ENCODE results near the gene TBC1D22B.
"Not testable (repeated sequence)": the region's sequence is repeated elsewhere in the genome, so short reads cannot be mapped to it uniquely, and the experiment has no call there.

TBC1D22B gene

DNA sequence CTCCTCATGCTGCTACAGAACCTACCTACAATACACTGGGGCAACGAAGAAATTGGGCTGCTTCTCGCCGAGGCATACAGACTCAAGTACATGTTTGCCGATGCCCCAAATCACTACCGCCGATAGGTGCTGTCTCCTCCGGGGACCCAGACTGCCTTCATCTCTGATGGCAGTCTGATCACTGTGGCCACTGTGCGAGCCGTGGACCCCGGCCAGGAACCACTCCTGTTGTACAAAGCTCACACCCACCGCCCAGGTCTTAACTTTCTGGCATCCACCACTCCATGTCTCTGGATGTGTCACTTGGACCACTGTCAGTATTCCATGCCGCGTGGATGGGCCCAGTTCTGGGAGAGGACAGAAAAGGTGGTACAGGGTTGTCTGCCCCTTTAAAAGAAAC is 73.5 kb downstream of the TBC1D22B start:
- no peak for TF ChIP-seq CTCF (IDR thresholded peaks at IDR 0.05; ENCODE audit: control insufficient read depth, extremely low read depth, insufficient read depth)
- no peak for DNase-seq (ENCODE audit: low read depth)
- no peak overlapping the region for H3K4me3 ChIP-seq (ENCODE audit: low read depth, low read length)

DNA sequence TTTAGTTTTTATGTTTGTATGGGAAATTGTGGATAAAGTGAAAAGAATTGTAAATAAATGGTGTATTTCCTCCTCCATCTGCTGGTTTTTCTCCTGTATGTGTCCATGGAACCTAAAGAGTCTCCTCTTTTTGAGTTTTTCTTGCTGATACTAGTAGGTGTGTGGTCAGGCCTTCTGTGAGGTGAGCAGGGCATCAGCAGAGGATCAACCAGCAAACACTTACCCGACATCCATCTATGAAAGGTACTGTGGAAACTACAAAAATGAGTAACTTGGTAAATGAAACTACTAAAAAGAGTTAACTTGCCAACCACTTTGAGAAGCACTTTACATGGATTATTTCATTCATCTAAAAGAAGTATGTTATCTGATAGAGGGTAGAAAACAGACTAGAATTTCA is 75.3 kb downstream of the TBC1D22B start:
- H3K4me3 ChIP-seq (ENCODE audit: low read depth, low read length) = no peak overlapping the region
- no peak for DNase-seq (ENCODE audit: low read depth)
- no peak for TF ChIP-seq CTCF (IDR thresholded peaks at IDR 0.05; ENCODE audit: control insufficient read depth, extremely low read depth, insufficient read depth)

DNA sequence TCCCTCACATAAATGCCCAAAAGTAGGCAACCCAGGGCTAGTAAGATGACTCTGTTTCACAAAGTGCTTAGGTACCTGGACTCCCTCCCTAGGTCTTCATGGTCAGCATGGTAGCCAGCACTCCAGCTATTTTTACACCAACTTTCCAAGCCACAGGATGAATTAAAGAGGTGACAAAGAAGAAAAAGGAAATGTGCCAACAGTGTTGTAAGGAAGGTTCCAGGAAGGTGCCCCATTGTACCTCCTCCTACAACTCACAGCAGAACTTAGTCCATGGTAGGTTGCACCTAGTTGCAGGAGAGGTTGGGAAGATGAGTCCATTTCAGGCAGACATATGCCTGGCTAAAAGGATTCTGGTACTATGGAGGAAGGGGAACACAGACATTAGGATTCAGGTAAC is 76.5 kb downstream of the TBC1D22B start:
- no peak for DNase-seq (ENCODE audit: low read depth)
- no peak for TF ChIP-seq CTCF (IDR thresholded peaks at IDR 0.05; ENCODE audit: control insufficient read depth, extremely low read depth, insufficient read depth)
- H3K4me3 ChIP-seq (ENCODE audit: low read depth, low read length) = no peak overlapping the region

DNA sequence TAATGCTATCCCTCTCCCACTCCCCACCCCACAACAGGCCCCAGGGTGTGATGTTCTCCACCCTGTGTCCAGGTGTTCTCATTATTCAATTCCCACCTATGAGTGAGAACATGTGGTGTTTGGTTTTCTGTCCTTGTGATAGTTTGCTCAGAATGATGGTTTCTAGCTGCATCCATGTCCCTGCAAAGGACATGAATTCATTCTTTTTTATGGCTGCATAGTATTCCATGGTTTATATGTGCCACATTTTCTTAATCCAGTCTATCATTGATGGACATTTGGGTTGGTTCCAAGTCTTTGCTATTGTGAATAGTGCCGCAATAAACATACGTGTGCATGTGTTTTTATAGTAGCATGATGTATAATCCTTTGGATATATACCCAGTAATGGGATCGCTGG is 80.7 kb downstream of the TBC1D22B start:
- not testable (repeated sequence) for DNase-seq (ENCODE audit: low read depth); H3K4me3 ChIP-seq (ENCODE audit: low read depth, low read length)

- peak; percentile 57 for DNase-seq (ENCODE audit: low read depth)
- no peak for TF ChIP-seq CTCF (IDR thresholded peaks at IDR 0.05; ENCODE audit: control insufficient read depth, extremely low read depth, insufficient read depth)
- H3K4me3 ChIP-seq (ENCODE audit: low read depth, low read length) = no peak overlapping the region
Measured at GRCh38 chr6:37338745-37339255, 81.2 kb downstream of the TBC1D22B start.

DNA sequence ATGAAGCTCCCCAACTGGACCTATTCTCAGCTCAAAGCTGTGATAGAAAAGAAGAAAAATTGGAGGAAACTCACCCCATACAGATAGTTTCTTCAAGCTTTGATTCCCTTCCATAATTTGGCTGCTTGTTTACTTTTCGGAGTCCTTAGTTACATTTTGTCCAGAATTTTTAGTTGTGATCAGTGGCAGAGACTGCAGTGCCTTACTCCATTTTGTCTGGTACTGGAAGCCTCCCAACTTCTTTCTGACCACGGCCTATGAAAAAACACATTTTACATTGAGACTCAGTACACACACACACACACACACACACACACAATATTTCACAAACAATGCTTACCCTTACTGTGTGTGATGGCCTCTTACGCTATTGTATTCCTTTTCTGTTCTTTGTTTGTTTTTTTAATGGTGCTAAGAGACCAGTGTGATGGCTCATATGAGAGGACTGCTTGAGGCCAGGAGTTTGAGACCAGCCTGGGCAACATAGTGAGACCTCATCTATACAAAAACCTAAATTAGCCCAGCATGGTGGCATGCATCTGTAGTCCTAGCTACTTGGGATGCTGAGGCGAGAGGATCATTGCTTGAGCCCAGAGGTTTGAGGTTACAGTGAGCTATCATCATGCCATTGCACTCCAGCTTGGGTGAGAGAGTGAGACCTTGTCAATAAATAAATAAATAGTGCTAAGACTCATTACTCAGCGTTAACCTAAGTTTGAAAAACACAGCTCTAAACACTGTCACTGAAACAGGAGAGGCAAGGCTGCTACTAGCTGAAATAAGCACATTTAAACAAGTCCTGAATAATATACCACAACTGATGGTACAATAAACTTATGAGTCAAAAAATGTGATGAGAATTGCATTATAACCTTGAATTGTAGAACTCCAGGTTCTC is 82.4 kb downstream of the TBC1D22B start:
- no peak for TF ChIP-seq CTCF (IDR thresholded peaks at IDR 0.05; ENCODE audit: control insufficient read depth, extremely low read depth, insufficient read depth)
- H3K4me3 ChIP-seq (ENCODE audit: low read depth, low read length) = no peak overlapping the region
- DNase-seq (ENCODE audit: low read depth) = no peak

DNA sequence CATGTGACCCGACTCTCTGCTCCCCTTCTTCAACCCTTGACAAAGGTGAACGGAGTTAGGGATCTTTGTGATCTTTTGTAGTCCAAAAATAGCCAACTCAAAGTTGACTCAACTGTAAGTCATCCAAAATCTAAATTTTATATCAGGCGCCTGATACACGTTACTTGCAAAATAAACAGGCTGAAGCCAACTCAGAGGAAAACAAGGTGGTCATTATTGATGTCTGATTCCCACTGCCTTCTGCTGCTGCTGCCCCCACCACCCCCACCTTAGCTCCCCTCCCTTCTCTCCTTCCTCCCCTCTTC is 83.0 kb downstream of the TBC1D22B start:
- no peak for DNase-seq (ENCODE audit: low read depth)

More for the DNA sequence above, 83.0 kb downstream of the TBC1D22B start:
- H3K4me3 ChIP-seq (ENCODE audit: low read depth, low read length) = no peak overlapping the region
- TF ChIP-seq CTCF (IDR thresholded peaks at IDR 0.05; ENCODE audit: control insufficient read depth, extremely low read depth, insufficient read depth) = no peak

Data from LNCaP clone FGC (cell line).